Peyer's patch (tissue), 4 donors: ENCODE results near the gene RANBP3.

ENCODE experiments used
- POLR2A ChIP-seq, 2 donors: fragments of 450-650 bp; IDR thresholded peaks; one replicate each; pipeline ENCODE4 v1.5.1; 2017; ENCODE audit warnings: antibody characterized with exemption in 2 of 2, mild to moderate bottlenecking in 2 of 2, moderate library complexity in 2 of 2
- TF ChIP-seq, protein P1 (sequence below), 6 experiments: fragments of 450-650 bp in 4 of 6; fragments of 200-600 bp in 2 of 6; sonication (generic) in 1 of 6; IDR thresholded peaks; one replicate each; pipeline ENCODE4 v1.5.1; 2017 to 2019; ENCODE audit warnings: antibody characterized with exemption in 6 of 6, mild to moderate bottlenecking in 3 of 6, moderate library complexity in 1 of 6

GRCh38 chr19:5933391-5934068 lies 44.4 kb downstream of the RANBP3 start:
- TF ChIP-seq, protein P1, sequence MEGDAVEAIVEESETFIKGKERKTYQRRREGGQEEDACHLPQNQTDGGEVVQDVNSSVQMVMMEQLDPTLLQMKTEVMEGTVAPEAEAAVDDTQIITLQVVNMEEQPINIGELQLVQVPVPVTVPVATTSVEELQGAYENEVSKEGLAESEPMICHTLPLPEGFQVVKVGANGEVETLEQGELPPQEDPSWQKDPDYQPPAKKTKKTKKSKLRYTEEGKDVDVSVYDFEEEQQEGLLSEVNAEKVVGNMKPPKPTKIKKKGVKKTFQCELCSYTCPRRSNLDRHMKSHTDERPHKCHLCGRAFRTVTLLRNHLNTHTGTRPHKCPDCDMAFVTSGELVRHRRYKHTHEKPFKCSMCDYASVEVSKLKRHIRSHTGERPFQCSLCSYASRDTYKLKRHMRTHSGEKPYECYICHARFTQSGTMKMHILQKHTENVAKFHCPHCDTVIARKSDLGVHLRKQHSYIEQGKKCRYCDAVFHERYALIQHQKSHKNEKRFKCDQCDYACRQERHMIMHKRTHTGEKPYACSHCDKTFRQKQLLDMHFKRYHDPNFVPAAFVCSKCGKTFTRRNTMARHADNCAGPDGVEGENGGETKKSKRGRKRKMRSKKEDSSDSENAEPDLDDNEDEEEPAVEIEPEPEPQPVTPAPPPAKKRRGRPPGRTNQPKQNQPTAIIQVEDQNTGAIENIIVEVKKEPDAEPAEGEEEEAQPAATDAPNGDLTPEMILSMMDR (IDR thresholded peaks at IDR 0.05): no peak
- no peak for TF ChIP-seq POLR2A (IDR thresholded peaks at IDR 0.05)
